H54 (cell line): ENCODE data around the gene FHDC1.
"Not testable (repeated sequence)": the region's sequence is repeated elsewhere in the genome, so short reads cannot be mapped to it uniquely, and the experiment has no call there.

ENCODE experiments used
- DNase-seq: peaks from one replicate; pipeline ENCODE4 v3.0.0; 2011; ENCODE audit warnings: low spot score, mixed read lengths; ENCODE audit not compliant: insufficient read length
- FAIRE-seq: peaks from 3 replicates; lab custom pipeline; 2011; peaks lifted over from hg19 to GRCh38; lab: Jason Lieb, UNC
- POLR2A ChIP-seq: IDR thresholded peaks from 2 replicates; pipeline ENCODE4 v1.6.1; 2011; ENCODE audit warnings: low read depth, mild to moderate bottlenecking, low read length

Gene FHDC1

GRCh38 chr4:152935631-152936445, at the start of gene FHDC1:
Gene FHDC1, plus strand, starts transcription at chr4:152936323. Its CDS starts 6,735 bp downstream, at chr4:152943058.
- DNase-seq (peak; percentile 55), FAIRE-seq (no peak)
- TF ChIP-seq POLR2A: no peak

- no peak for FAIRE-seq
- no peak for DNase-seq
- no peak for TF ChIP-seq POLR2A
Measured at GRCh38 chr4:152887981-152888380, 48.1 kb upstream of the FHDC1 start.

GRCh38 chr4:152892974-152893373, 43.1 kb upstream of the FHDC1 start:
- DNase-seq: no peak
- FAIRE-seq: no peak
- no peak for TF ChIP-seq POLR2A

- TF ChIP-seq POLR2A: no peak
- peak; percentile 4 for DNase-seq
- FAIRE-seq: peak; percentile 67
Measured at GRCh38 chr4:152894673-152895072, 41.5 kb upstream of the FHDC1 start.

- no peak for TF ChIP-seq POLR2A
- no peak for DNase-seq
- no peak for FAIRE-seq
Measured at GRCh38 chr4:152896811-152897210, 39.3 kb upstream of the FHDC1 start.

GRCh38 chr4:152898133-152898532, 38.0 kb upstream of the FHDC1 start:
- DNase-seq, FAIRE-seq: not testable (repeated sequence)

GRCh38 chr4:152898606-152899005, 37.5 kb upstream of the FHDC1 start:
- FAIRE-seq (no peak), DNase-seq (no peak)
- no peak for TF ChIP-seq POLR2A

- FAIRE-seq: no peak
- TF ChIP-seq POLR2A: no peak
- no peak for DNase-seq
Measured at GRCh38 chr4:152900395-152900794, 35.7 kb upstream of the FHDC1 start.

GRCh38 chr4:152901205-152901604, 34.9 kb upstream of the FHDC1 start:
- FAIRE-seq: no peak
- DNase-seq: no peak
- no peak for TF ChIP-seq POLR2A

- no peak for TF ChIP-seq POLR2A
- DNase-seq: no peak
- FAIRE-seq: no peak
Measured at GRCh38 chr4:152903658-152904057, 32.5 kb upstream of the FHDC1 start.

GRCh38 chr4:152909901-152910300, 26.2 kb upstream of the FHDC1 start:
- DNase-seq (no peak), FAIRE-seq (no peak)
- no peak for TF ChIP-seq POLR2A

- DNase-seq: no peak
- TF ChIP-seq POLR2A: no peak
- FAIRE-seq: no peak
Measured at GRCh38 chr4:152910521-152910920, 25.6 kb upstream of the FHDC1 start.

GRCh38 chr4:152917543-152918395, 18.4 kb upstream of the FHDC1 start:
- FAIRE-seq: no peak

GRCh38 chr4:152919826-152920225, 16.3 kb upstream of the FHDC1 start:
- FAIRE-seq: no peak

More at GRCh38 chr4:152917543-152918395, 18.4 kb upstream of the FHDC1 start:
- TF ChIP-seq POLR2A: no peak
- DNase-seq: no peak

More at GRCh38 chr4:152919826-152920225, 16.3 kb upstream of the FHDC1 start:
- DNase-seq: no peak
- no peak for TF ChIP-seq POLR2A
